Measurements from ENCODE around the gene PLXNB1. TPM values are rescaled to one million over a fixed set of nuclear protein-coding genes. Genes with fewer than 3 reads are reported as not detected.
A peak's percentile ranks its signal among the peaks of the same experiment; 100 is the strongest.

PLXNB1 gene
- total and polyA plus RNA-seq, 4 donors: 36.0 to 123 (median 86.1) TPM

- Histone ChIP-seq H3K27ac (ENCODE audit: low read depth in 1 of 2, low read length in 1 of 2) (no peak overlapping the region), H3K4me3 (no peak overlapping the region), H3K27me3 (ENCODE audit: control insufficient read depth in 3 of 3, insufficient read depth in 3 of 3, low read length in 2 of 3) (no peaks in the 10 kb centered on the region), H3K9me3 (ENCODE audit: control insufficient read depth in 4 of 4, insufficient read depth in 3 of 4, low read length in 3 of 4) (no peaks in the 10 kb centered on the region), H3K4me1 (ENCODE audit: control insufficient read depth in 5 of 5, insufficient read depth in 5 of 5, low read length in 5 of 5) (peaks cover 0 to 9% (median 1%) of the 10 kb centered on the region in 5 donors), H3K9ac (ENCODE audit: insufficient read depth in 1 of 2, low read length in 2 of 2) (no peak overlapping the region), H3K36me3 (ENCODE audit: control insufficient read depth in 4 of 4, insufficient read depth in 4 of 4, low read length in 4 of 4) (peaks cover 0 to 18% (median 14%) of the 10 kb centered on the region in 4 donors)
- no peak for ATAC-seq (ENCODE audit: insufficient read depth, low FRiP score)
- no peak for DNase-seq
- TF ChIP-seq CTCF (IDR thresholded peaks at IDR 0.05; ENCODE audit: control extremely low read depth, extremely low read depth): no peak
- WGBS, 2 donors: 0 to 90% methylated on average over 1 of the region's 1 CpG
Observed at GRCh38 chr3:48436477-48436787, 6.5 kb upstream of the PLXNB1 start.

- ATAC-seq (ENCODE audit: insufficient read depth, low FRiP score) (peak; percentile 38), DNase-seq (peak; percentile 89)
- Histone ChIP-seq H3K9ac (ENCODE audit: insufficient read depth in 1 of 2, low read length in 2 of 2) (no peak overlapping the region), H3K27ac (ENCODE audit: low read depth in 1 of 2, low read length in 1 of 2) (peak overlapping the region in 1 of 2 donors; percentile 1), H3K9me3 (ENCODE audit: control insufficient read depth in 4 of 4, insufficient read depth in 3 of 4, low read length in 3 of 4) (no peaks in the 10 kb centered on the region), H3K4me1 (ENCODE audit: control insufficient read depth in 5 of 5, insufficient read depth in 5 of 5, low read length in 5 of 5) (peaks cover 0 to 6% (median 0%) of the 10 kb centered on the region in 5 donors), H3K36me3 (ENCODE audit: control insufficient read depth in 4 of 4, insufficient read depth in 4 of 4, low read length in 4 of 4) (peaks cover 0 to 18% (median 14%) of the 10 kb centered on the region in 4 donors), H3K27me3 (ENCODE audit: control insufficient read depth in 3 of 3, insufficient read depth in 3 of 3, low read length in 2 of 3) (no peaks in the 10 kb centered on the region), H3K4me3 (no peak overlapping the region)
- WGBS, 2 donors: 37 to 44% methylated on average over 7 of the region's 7 CpGs
- peak; percentile 100 for TF ChIP-seq CTCF (IDR thresholded peaks at IDR 0.05; ENCODE audit: control extremely low read depth, extremely low read depth)
Observed at GRCh38 chr3:48435774-48436476, 6.0 kb upstream of the PLXNB1 start.

GRCh38 chr3:48435223-48435595 is 5.3 kb upstream of the PLXNB1 start:
- peaks cover 0 to 13% (median 3%) of the 10 kb centered on the region in 5 donors for H3K4me1 ChIP-seq (ENCODE audit: control insufficient read depth in 5 of 5, insufficient read depth in 5 of 5, low read length in 5 of 5)
- peak overlapping the region in 1 of 2 donors; percentile 26 for H3K9ac ChIP-seq (ENCODE audit: insufficient read depth in 1 of 2, low read length in 2 of 2)
- ATAC-seq (ENCODE audit: insufficient read depth, low FRiP score) (no peak), DNase-seq (no peak)
- TF ChIP-seq CTCF (IDR thresholded peaks at IDR 0.05; ENCODE audit: control extremely low read depth, extremely low read depth): no peak
- no peaks in the 10 kb centered on the region for H3K9me3 ChIP-seq (ENCODE audit: control insufficient read depth in 4 of 4, insufficient read depth in 3 of 4, low read length in 3 of 4)
- peaks cover 0 to 18% (median 14%) of the 10 kb centered on the region in 4 donors for H3K36me3 ChIP-seq (ENCODE audit: control insufficient read depth in 4 of 4, insufficient read depth in 4 of 4, low read length in 4 of 4)
- H3K4me3 ChIP-seq: no peak overlapping the region
- H3K27ac ChIP-seq (ENCODE audit: low read depth in 1 of 2, low read length in 1 of 2): peak overlapping the region in 1 of 2 donors; percentile 38
- no peaks in the 10 kb centered on the region for H3K27me3 ChIP-seq (ENCODE audit: control insufficient read depth in 3 of 3, insufficient read depth in 3 of 3, low read length in 2 of 3)
- 91 to 99% methylated on average over 4 of the region's 4 CpGs for WGBS, 2 donors
